Hippocampal formation (tissue), 2 donors: Measurements from ENCODE around the gene PGAM2.

Experiments
- DNase-seq, 2 donors: peaks; one replicate each; lab custom pipeline; 2025; lab: John Stamatoyannopoulos, UW

The PGAM2 gene

DNA sequence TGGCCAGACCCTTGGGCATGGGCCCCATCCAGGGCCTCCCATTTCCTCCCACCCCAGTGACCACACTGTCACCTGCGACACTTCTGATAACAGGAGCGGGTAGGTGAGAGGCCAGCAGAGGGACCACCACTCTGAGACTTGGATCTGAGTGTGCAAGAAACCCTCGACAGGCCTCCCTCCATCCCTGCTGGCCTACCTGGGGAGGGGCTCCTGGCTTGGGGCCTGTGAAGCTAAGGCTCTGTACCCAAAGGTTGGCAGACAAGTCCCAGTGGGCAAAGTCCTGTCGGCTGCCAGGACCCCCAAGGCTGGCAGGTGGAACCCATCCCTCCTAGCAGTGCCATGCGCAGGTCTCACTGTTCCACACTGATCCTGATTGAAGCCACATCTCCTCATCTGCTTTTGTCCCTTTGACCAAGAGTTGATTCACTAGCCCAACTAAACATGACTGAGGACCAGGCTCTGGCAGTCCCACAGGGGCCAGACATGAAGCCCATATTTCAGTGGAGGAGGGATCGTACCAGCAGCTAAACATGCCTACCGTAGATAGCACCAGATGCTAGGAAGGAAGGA lies 1.2 kb upstream of the PGAM2 start:
- no peak for DNase-seq

- DNase-seq, result no peak
Measured at GRCh38 chr7:44066111-44066460, 719 bp upstream of the PGAM2 start.

GRCh38 chr7:44064791-44065430 lies 456 bp downstream of the PGAM2 start:
- DNase-seq, result no peak

DNA sequence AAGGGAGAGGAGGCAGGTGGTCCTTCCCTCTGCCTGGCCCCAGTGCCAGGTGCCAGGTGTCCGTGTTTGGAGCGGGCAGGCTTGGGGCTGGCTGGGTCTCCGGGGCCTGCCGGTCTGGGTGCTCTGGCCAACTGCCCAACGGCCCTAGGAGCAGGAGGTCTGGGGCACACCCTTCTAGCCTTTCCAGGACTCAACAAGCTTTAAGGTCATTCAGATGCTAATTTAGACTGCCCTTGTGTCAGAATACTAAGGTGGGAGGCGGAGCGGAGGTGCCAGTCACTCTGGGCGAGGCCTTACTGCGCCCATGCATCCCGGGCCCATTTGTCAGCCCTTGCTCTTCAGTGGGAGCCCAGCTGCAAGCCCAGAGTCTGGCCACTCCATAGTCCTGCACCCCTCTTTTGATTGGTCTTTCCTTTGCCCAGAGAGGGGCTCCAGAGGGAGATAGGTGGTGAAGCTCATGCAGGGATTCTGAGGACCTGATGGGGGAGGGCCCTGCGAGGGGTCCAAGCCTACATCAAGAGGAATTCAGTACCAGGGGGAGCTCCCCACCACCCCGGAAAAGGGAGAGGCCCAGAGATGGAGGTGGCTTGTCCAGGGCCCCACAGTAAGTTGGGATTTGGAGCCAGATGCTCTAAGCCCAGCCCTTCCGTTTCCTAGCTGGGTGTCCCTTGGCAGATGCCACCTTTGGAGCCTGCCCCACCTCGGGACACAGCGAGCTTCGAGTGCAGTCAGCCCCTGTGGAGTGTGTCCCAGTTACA lies 1.3 kb downstream of the PGAM2 start:
- DNase-seq, result no peak

GRCh38 chr7:44063547-44063893 lies 1.8 kb downstream of the PGAM2 start:
- no peak for DNase-seq

DNA sequence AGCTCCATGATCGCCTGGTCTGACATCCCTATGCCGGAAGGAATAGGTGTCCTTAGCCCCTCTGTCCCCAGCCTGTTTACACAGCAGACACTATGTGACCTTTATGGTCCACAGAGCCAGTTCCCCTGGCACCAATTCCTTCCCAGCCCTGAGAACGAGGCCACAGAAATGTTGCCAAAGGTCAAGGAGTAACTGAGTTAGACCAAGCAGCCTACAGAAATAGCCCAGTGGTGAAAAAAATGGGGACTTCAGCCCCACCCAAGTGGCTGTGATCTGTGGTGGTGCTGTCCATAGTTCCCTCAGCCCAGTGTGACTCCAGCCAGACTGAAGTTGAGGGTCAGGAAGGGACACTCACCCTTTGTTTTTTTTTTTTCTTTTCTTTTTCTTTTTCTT lies 2.5 kb downstream of the PGAM2 start:
- no peak for DNase-seq

DNA sequence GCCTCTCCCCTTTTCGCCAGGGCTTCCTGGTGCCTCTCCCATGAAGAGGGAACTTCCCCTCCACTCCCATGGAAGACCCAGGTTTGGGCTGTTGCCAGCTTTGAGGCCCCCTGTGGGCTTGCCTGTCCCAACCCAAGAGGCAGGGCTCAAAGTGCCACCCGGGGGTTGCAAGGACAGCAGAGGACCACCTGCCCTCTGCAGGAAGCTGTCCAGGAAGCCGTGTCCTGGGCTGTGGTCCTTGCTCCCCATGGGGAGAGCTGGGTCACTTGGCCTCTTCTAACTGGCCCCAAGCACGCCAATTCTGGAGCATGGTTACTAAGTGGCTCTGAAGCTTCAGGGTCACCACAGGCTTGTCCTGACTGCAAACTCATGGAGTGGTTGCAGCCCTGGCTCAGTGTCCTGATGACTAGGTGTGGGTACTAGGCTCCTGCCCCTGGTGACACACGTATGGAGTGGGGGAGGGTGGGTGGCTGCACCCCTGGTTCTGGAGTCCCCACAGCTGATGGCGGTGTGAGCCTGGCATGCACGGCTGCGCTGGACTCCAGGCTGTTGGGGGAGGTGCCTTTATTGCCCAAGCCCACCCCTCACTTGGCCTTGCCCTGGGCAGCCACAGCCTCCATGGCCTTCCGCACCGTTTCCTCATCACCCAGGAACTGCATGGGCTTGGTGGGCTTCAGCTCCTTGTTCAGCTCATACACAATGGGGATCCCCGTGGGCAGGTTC lies 3.0 kb downstream of the PGAM2 start:
- DNase-seq, result no peak

- DNase-seq, result no peak
Measured at GRCh38 chr7:44061645-44062179, 3.7 kb downstream of the PGAM2 start.

DNA sequence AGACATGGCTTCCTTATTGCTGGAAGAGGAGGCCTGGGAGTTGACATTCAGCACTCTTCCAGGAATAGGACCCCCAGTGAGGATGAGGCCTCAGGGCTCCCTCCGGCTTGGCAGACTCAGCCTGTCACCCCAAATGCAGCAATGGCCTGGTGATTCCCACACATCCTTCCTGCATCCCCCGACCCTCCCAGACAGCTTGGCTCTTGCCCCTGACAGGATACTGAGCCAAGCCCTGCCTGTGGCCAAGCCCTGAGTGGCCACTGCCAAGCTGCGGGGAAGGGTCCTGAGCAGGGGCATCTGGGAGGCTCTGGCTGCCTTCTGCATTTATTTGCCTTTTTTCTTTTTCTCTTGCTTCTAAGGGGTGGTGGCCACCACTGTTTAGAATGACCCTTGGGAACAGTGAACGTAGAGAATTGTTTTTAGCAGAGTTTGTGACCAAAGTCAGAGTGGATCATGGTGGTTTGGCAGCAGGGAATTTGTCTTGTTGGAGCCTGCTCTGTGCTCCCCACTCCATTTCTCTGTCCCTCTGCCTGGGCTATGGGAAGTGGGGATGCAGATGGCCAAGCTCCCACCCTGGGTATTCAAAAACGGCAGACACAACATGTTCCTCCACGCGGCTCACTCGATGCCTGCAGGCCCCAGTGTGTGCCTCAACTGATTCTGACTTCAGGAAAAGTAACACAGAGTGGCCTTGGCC lies 4.3 kb downstream of the PGAM2 start:
- no peak for DNase-seq

DNA sequence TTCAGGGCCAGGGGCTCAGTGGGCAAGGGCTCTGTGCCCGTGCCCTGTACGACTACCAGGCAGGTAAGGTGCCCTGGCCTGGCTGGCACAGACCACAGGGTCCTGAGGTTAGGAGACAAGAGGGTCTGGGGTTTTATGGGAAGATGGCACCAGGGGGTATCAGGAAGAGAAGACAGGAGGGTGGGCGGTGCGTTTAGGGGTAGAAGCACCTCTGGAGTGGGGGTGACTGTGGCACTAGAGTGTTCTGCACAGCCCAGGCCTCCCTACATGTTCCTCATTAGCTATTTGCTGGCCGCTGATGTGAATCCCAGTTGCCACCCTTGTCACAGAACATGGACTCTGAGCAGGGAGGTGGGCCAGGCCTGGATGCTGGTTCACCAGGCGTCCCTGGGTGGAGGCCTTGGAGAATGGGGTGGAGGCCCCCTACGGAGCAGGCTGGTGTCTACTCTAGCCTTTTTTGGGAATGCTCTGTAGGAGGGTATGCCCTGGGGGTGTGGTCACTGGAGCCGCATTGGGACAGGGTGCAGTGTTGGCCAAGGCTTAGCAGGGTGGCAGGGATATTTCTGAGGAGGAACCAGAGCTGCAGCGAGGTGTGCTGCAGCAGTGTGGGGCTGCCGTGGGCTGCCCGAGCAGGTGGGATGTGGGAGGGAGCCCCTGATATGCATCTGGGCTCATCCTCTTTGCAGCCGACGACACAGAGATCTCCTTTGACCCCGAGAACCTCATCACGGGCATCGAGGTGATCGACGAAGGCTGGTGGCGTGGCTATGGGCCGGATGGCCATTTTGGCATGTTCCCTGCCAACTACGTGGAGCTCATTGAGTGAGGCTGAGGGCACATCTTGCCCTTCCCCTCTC lies 5.0 kb downstream of the PGAM2 start:
- DNase-seq, result no peak

DNA sequence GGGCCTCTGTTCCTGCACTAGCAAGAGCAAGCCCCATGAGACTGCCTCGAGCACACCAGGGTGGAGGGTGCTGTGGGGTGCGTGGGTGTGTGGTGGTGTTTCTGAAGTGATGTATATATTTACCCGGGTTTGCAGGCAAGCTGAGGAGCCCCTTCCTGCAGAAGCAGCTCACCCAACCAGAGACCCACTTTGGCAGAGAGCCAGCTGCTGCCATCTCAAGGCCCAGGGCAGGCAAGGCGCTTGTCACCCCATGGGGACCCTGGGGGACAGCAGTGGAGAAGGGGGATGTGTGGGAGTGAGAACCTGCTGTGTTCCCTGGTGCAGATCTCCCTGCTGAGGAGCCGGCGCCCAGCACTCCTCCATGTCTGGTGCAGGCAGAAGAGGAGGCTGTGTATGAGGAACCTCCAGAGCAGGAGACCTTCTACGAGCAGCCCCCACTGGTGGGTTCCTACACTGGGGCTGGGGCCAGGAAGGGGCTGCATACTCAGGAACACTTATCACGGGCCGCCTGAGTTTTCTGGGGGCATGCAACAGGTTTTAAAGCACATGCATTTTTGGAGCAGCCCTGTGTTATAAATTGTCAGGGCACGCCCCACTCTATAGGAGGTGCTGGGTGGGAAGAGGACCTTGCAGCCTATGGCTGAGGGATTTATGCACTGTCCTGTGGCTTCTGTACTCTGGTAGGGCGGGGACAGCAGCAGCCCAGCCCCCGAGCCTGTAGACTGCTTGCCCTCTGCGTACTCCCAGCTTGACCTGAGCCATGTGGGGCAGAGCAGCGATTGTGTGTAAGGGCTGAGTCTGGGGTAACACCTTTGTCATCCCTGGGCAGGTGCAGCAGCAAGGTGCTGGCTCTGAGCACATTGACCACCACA lies 5.9 kb downstream of the PGAM2 start:
- DNase-seq, result no peak

- DNase-seq, result no peak
Measured at GRCh38 chr7:44058759-44059218, 6.6 kb downstream of the PGAM2 start.

DNA sequence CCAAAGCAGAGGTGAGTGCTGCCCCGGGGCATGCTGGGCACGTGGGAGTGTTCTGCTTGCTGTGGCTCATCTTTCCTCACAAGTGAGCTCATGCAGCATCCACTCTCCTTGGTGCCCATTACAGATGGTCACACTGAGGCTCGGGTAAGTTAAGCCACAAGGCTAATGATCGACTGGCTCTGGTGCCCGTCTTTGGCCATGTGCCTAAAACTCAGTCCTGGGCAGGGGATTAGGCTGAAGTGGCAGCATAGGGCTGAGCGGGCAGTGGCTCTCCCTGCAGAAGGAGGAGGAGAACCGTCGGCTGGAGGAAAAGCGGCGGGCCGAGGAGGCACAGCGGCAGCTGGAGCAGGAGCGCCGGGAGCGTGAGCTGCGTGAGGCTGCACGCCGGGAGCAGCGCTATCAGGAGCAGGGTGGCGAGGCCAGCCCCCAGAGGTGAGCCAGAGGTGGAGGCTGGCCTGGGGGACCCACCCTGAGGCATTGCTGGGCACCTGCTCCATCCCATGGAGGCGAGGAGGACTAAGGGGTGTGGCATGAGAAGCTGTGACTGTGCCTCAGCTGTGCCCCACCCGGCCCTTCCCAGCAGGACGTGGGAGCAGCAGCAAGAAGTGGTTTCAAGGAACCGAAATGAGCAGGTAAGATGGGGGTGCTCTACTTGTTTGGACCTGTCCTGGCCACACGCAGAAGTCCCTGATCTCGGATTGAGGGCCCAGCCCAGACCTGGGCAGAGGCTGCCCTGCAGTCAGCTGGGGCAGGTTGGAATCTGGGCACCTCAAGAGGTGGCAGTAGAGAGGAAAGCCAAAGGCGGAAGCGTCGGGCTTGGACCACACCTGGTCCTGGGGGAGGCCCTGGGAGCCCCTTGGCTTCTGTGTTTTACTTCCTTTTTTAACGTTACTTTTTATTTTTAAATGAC lies 7.3 kb downstream of the PGAM2 start:
- no peak for DNase-seq

DNA sequence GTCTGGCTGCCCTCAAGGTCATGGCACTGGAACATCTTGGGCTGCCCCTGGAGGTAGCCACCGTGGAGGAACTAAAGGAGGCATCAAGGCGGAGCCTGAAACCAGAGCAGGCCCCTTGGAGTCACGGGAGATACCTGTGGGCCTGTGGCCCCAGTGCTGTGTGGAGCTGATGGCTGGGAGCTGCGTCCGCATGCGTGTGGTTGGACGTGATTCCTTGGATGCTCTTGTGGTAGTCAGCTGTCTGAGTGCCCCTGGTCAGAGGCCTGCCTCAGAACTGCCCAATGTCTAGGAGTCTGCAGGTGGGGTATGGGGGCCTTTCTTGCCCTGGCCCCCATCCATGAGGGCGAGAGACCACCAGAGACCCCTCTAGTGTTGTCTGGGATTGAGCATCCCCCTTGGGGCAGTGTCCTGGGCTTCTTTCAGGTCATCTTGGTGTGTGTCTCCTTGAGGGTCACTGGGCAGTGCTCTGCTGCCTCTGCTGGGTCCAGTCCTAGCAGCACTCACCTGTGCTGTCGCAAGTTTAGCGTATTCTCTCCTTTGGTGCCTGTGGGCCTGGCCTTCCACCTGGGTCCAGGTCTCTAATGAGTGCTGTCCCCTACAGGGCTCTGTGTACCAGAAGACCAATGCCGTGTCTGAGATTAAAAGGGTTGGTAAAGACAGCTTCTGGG lies 8.1 kb downstream of the PGAM2 start:
- DNase-seq, result no peak

DNA sequence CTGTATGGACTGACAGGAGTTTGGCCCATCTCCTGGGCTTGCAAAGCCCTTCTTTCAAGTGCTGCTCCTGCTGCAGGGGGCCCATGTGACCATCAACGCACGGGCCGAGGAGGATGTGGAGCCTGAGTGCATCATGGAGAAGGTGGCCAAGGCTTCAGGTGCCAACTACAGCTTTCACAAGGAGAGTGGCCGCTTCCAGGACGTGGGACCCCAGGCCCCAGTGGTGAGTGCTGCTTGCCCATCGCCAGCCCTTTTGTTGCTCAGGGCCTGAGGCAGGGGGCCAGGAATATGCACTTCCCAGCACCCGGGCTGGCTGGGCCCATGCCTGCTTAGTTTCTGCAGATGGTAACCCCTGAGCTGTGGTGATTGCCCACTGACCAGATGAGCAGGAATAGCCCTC lies 8.7 kb downstream of the PGAM2 start:
- no peak for DNase-seq

GRCh38 chr7:44052771-44053365 lies 12.5 kb downstream of the PGAM2 start:
- DNase-seq, result no peak

DNA sequence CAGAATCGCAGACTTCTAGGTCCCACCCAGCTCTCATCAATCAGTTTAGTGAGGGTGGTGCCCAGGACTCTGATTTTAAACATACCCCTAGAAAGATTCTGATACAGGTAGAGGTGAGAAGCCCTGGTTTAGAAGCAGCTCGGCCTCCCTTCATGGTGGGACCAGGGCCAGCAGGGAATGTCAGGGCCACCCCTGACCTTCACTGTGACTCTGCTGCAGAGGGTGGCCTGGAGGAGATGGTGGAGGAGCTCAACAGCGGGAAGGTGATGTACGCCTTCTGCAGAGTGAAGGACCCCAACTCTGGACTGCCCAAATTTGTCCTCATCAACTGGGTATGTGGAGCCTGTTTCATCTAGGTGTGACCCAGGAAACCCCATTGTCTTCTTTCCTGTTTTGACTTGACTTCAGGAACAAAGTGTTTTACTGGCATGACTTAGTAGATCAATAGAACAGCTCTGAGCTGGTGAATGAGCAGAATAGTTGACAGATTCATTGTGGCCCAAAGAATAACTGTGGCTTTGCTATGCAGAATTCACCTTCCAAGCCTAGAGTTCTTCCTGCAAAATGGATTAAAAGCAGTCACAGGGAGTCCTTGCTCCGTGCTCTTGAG lies 13.7 kb downstream of the PGAM2 start:
- no peak for DNase-seq
